Activated T-cell treated with anti-CD3 and anti-CD28 coated beads for 48 hours (primary cell): ENCODE data around the gene PIP5KL1.

Experiments used
- DNase-seq: peaks from one replicate; pipeline ENCODE4 v3.0.0-alpha.2; 2020; ENCODE audit warnings: low read depth

Gene PIP5KL1

GRCh38 chr9:127873223-127873691 is 57.3 kb downstream of the PIP5KL1 start:
- DNase-seq = no peak

DNA sequence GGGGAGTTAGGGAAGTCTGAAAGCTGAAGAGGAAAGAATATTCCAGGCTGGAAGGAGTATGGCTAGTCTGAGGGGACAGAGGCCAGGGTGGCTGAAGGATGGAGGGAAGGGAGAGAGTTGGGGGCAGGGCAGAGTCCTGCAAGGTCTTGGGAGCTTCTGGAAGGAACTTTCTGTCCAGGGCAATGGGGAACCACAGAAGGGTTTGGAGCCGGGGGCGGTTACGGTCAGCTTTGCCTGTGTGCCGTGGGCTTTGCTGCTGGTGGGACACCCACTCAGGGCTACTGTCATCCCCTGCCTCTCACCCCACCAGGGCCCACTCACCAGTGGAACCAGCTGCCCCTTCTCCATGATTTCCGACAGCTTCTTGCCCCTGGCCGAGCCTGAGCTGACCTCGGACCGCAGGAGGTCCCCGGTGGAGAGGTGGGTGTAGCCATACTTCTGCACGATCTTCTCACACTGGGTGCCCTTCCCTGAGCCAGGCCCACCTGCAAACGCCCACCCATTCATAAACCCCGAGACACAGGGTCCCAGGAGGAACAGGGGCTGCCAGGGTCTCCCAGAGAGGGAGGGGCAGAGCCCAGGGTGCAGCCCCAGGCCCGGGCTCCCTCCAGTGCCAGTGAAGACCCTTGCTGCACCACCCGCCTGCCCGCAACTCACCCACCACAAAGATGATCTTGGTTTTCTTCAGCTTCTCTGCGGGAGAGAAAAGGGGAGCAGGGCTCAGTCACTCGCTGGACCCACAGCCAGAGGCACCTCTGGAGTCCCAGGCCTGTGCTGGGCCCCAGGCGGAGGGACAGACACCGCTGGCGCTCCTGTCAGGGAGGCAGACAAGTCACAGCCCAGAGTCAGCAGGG is 58.0 kb downstream of the PIP5KL1 start:
- DNase-seq = no peak

GRCh38 chr9:127871531-127871930 is 59.0 kb downstream of the PIP5KL1 start:
- no peak for DNase-seq

GRCh38 chr9:127870887-127871286 is 59.7 kb downstream of the PIP5KL1 start:
- DNase-seq = no peak
